Measurements from ENCODE around the gene SHTN1. TPM values are rescaled to one million over a fixed set of nuclear protein-coding genes. Genes with fewer than 3 reads are reported as not detected.
A peak's percentile ranks its signal among the peaks of the same experiment; 100 is the strongest.

SHTN1 gene, protein sequence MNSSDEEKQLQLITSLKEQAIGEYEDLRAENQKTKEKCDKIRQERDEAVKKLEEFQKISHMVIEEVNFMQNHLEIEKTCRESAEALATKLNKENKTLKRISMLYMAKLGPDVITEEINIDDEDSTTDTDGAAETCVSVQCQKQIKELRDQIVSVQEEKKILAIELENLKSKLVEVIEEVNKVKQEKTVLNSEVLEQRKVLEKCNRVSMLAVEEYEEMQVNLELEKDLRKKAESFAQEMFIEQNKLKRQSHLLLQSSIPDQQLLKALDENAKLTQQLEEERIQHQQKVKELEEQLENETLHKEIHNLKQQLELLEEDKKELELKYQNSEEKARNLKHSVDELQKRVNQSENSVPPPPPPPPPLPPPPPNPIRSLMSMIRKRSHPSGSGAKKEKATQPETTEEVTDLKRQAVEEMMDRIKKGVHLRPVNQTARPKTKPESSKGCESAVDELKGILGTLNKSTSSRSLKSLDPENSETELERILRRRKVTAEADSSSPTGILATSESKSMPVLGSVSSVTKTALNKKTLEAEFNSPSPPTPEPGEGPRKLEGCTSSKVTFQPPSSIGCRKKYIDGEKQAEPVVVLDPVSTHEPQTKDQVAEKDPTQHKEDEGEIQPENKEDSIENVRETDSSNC
- total RNA-seq (2014; rRNA removed; shearing (Covaris generic); ENCODE audit: low replicate concordance), result 0.82 and 0.99 TPM in 2 replicates

DNA sequence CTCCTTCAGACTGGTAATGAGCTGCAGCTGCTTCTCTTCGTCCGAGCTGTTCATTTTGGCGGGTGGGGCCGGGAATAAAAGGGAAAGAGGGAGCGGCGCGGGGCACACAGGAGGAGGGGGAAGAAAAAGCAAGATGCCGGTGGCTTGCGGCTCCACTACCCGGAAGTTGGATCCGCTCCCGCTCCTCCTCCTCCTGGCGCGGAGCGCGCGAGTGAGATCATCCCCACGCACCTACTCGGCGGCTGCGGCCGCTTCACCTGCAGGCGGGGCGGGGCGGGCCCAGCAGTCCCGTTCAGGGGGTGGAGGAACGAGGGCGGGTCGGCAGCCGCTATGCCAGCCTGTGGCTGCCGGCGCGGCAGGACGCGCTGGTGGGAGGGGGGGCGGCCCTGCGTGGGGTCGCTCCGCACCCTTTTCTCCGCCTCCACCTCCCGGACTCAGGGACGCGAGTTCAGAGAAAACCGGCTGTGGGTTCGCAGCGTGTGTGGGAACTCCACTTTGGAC lies at the start of gene SHTN1:
SHTN1 (minus strand) TSS at position 162 of the 501 bp plus-strand sequence; CDS start at position 54, 108 bp downstream.
- Histone ChIP-seq H3K27me3 (no peaks in the 10 kb centered on the region), H3K4me3 (peak within 1 kb of the TSS; percentile 74), H3K36me3 (0 out of 2 replicates have a peak, but pooled peaks cover 3% of the 10 kb centered on the region), H3K9me3 (no peaks in the 10 kb centered on the region; the same call in 1 of the 2 replicates)
- DNase-seq, result peak; percentile 76

DNA sequence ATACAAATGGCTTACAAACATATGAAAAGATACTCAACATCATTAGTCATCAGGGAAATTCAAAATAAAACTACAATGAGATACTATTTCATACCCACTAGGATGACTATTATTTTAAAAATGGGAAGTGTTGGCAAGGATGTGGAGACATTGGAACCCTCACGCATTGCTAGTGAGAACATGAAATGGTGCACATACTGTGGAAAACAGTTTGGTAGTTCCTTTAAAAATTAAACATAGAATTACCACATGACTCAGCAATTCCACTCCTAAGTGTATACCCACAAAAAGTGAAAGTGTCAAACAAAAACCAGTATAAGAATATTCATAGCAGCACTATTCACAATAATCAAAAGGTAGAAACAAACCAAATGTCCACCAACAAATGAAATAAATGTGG lies 48.5 kb upstream of the SHTN1 start:
- Histone ChIP-seq H3K36me3 (no peaks in the 10 kb centered on the region), H3K9me3 (peaks cover 9% of the 10 kb centered on the region), H3K27me3 (no peaks in the 10 kb centered on the region), H3K4me3 (no peak overlapping the region)
- DNase-seq, result peak; percentile 39

DNA sequence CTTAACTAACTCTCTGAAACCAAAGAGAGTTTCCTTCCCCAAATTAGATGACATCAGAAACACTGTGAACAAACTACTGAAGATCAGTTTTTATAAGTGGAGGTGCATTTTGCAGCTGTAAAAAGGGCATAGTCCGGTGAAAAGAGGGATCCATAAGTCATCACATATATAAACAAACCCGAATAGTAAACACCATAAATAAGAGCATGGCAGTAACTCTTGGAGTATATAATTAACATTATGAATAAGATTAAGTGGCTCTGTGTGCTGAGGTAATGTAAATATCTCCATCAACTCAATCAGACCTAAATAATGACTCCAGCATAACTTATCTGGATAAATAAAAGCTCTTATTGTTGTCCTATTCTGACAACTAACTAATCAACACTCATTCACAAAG lies 43.0 kb upstream of the SHTN1 start:
- Histone ChIP-seq H3K36me3 (no peaks in the 10 kb centered on the region), H3K9me3 (peaks cover 12% of the 10 kb centered on the region), H3K27me3 (no peaks in the 10 kb centered on the region), H3K4me3 (no peak overlapping the region)
- DNase-seq, result no peak

DNA sequence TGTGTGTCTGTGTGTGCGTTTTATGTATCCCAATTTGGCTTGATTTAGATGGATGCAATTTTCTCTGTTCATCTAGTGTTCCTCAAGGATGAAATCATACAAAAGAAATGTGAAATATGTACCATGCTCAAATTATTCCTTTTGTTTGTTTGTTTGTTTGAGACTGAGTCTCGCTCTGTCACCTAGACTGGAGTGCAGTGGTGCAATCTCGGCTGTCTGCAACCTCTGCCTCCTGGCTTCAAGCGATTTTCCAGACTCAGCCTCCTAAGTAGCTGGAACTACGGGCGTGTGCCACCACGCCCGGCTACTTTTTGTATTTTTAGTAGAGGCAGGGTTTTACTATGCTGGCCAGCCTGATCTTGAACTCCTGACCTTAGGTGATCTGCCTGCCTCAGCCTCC lies 11.3 kb upstream of the SHTN1 start:
- H3K36me3 ChIP-seq, result no peaks in the 10 kb centered on the region
- no peaks in the 10 kb centered on the region for H3K9me3 ChIP-seq
- DNase-seq, result no peak
- H3K27me3 ChIP-seq, result 0 out of 2 replicates have a peak, but pooled peaks cover 2% of the 10 kb centered on the region
- no peak overlapping the region for H3K4me3 ChIP-seq

DNA sequence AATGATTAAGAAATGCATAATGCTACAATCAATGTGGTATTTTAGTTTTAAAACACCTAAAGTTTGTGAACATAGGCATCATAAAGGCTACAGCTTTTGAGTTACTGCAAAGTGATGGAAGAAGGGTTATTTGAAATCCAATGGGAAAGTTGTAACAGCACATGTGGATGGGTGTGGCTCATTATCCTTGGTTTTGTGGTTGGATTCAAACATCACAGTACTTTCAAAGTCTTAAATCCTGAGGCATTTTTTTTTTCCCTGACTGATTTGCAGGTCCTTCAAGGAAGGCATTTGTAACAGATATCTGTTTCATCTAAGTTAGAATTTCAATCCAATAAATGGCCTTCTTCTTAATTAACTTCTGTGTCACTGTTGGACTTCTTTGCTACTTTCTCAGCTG lies 9.8 kb upstream of the SHTN1 start:
- DNase-seq, result no peak
- Histone ChIP-seq H3K36me3 (no peaks in the 10 kb centered on the region), H3K27me3 (0 out of 2 replicates have a peak, but pooled peaks cover 2% of the 10 kb centered on the region), H3K4me3 (no peak overlapping the region), H3K9me3 (0 out of 2 replicates have a peak, but pooled peaks cover 2% of the 10 kb centered on the region)

DNA sequence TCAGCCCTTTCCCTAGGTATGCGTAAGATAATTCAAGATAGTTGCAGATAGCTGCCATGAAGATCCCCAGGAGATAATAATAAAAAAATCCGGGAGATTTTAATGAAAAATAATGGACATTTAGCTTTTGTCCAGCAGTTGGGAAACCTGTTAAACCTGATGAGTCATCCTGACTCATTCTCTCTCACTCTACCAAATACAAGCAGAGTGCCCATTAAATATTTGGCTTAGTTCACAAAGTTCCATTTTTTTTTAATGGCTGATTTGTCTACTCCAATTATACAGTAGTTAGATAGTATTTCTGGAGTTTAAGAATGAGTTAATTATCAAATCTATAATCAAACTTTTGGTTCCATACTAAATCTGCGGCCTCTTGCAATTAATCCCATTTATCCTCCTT lies 2.1 kb upstream of the SHTN1 start:
- H3K36me3 ChIP-seq, result 0 out of 2 replicates have a peak, but pooled peaks cover 3% of the 10 kb centered on the region
- H3K27me3 ChIP-seq, result no peaks in the 10 kb centered on the region
- no peak for DNase-seq
- no peak overlapping the region for H3K4me3 ChIP-seq
- H3K9me3 ChIP-seq, result peaks cover 2% of the 10 kb centered on the region; the same call in 1 of the 2 replicates

DNA sequence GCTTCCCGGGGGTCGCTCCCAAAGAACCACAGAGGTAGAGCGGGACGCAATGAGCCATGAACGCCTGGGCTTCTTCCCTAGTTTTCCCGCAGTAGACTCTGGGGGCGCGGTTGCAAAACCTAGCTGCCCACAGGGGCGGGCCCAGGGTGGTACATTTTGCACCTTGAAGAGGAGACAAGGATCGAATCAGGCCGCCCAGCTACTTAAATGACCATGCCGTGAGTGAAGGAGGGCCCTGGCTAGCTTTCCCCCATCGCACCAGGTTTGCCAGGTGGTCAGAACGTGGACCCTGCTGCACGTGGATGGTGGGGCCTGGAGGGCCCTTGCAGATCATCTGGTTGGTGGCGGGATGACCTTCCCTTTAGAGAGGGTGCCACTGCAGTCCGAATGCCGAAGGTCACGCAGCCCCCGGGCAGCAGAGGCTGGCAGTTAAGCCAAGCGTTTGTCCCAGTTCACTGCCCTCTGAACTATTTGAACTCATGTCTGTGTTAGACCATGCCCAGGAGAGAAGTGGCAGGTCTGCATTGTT lies 604 bp upstream of the SHTN1 start:
- H3K4me3 ChIP-seq, result peak overlapping the region; percentile 74
- H3K27me3 ChIP-seq, result no peaks in the 10 kb centered on the region
- H3K9me3 ChIP-seq, result peaks cover 2% of the 10 kb centered on the region; the same call in 1 of the 2 replicates
- DNase-seq, result no peak
- H3K36me3 ChIP-seq, result 0 out of 2 replicates have a peak, but pooled peaks cover 3% of the 10 kb centered on the region

DNA sequence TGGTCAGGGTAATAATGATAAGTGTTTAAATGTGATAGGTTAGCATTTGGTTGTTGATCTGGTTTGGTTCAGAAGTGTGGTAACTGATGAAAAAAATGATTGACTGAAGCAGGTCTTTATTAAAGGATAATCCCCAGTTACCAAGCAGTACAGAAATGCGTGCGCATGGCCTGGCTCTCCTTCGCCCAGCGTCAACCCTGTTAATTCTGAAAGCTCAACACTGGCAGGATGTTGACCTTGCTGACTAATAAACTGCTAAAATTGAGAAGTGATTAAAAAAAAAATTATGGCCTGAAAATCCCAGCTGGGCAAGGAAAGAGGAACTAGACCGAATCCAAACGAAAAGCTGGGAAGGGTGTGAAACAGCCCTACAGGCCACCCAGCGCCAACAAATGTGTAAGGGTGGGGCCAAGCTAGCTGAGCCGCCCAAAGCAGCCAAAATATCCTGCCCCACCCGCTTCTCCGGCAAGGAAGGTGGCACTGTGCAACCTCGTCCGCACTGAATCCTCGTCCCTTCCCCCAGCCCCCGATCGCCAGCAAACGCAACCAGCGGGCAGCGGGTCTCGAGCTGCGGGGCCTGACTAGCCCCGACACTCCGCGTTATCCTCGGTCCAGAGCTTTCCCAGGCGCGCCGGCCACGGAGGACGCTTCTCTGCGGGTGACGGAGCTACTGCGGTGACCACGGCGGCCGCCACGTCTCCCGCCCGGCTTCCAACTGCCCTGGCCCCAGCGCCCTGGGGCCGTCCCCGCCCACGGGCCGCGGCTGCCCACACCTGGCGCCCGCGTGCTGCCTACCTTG lies 561 bp downstream of the SHTN1 start:
- peak overlapping the region; percentile 74 for H3K4me3 ChIP-seq
- H3K27me3 ChIP-seq, result no peaks in the 10 kb centered on the region
- peak; percentile 83 for DNase-seq
- 0 out of 2 replicates have a peak, but pooled peaks cover 3% of the 10 kb centered on the region for H3K36me3 ChIP-seq
- H3K9me3 ChIP-seq, result no peaks in the 10 kb centered on the region; the same call in 1 of the 2 replicates

DNA sequence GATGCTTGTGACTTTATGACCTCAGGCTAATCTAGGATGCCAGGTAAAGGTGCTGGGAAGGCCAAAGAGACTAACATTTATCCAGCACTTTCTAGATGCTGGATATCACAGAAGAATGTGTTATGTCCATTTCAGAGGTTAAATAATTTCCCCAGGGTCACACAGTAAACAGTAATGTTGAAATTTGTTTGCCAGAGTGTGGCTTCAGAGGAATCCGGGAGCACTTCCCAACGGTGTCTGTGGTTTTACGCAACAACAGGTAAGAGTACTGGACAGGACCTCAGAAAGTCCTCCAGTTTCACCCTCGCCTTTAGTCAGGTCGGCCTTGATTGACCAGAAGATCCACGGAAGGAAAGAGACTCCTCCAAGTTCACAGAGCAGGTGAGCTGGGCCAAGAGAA lies 1.7 kb downstream of the SHTN1 start:
- Histone ChIP-seq H3K9me3 (no peaks in the 10 kb centered on the region; the same call in 1 of the 2 replicates), H3K27me3 (no peaks in the 10 kb centered on the region), H3K36me3 (0 out of 2 replicates have a peak, but pooled peaks cover 3% of the 10 kb centered on the region), H3K4me3 (no peak overlapping the region)
- DNase-seq, result no peak

DNA sequence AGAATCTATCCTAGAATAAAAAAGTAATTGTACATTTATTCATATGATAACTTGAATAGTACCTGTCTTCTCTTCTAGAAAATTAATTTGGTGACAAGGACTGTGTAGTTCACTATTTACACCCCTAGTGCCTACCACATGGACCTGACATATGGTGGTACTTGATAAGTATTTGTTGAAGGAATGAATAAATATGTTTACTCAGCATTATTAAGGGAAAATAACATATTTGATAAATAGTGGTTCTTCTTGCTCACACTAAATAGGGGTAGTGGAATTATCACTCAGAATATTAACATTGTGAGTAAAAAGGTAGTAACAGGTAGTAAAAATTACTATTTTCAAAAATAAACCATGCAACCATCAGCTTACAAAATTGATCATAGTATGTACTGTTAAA lies 2.8 kb downstream of the SHTN1 start:
- Histone ChIP-seq H3K27me3 (no peaks in the 10 kb centered on the region), H3K9me3 (no peaks in the 10 kb centered on the region)
- no peak for DNase-seq

DNA sequence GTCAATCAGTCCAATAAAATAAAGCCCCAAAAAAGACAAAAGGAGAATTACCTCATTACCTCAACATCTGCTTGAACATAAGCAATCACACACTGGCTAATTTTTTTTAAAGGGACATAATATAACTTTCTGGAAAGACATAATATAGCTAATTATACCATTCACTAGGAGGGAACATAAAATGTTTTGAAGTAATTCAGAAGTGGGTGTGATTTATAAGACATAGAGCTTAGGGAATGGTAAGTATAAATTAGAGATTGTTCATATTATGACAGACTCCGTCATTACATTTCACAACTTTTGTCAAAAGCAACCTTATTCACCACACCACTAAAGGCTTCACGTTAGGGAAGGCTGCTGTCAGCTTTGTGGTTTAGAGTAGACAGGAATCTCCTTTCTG lies 3.8 kb downstream of the SHTN1 start:
- Histone ChIP-seq H3K9me3 (no peaks in the 10 kb centered on the region), H3K36me3 (0 out of 2 replicates have a peak, but pooled peaks cover 3% of the 10 kb centered on the region)

More for the DNA sequence above, 2.8 kb downstream of the SHTN1 start:
- H3K36me3 ChIP-seq, result 0 out of 2 replicates have a peak, but pooled peaks cover 3% of the 10 kb centered on the region
- H3K4me3 ChIP-seq, result no peak overlapping the region

DNA sequence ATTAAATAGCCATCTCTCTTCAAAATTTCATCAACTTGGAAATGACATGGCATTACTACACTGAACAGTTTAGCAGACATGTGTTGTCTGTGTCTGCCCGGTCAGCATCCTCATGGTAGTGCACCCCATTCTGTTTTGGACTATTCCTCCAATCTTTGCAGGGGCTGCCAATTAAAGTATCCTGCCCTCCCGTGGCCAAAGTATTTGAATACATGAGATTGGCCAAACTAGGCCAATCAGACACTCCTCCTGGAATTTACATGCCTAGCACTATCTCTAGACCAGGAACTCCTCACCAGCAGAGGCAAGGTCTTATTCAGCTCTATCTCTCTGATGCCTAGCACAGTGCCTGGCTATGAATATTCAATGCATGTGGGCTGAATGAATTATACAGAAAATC lies 4.4 kb downstream of the SHTN1 start:
- Histone ChIP-seq H3K4me3 (no peak overlapping the region), H3K36me3 (0 out of 2 replicates have a peak, but pooled peaks cover 3% of the 10 kb centered on the region), H3K27me3 (no peaks in the 10 kb centered on the region), H3K9me3 (no peaks in the 10 kb centered on the region)
- no peak for DNase-seq

More for the DNA sequence above, 3.8 kb downstream of the SHTN1 start:
- Histone ChIP-seq H3K27me3 (no peaks in the 10 kb centered on the region), H3K4me3 (no peak overlapping the region)
- DNase-seq, result no peak

DNA sequence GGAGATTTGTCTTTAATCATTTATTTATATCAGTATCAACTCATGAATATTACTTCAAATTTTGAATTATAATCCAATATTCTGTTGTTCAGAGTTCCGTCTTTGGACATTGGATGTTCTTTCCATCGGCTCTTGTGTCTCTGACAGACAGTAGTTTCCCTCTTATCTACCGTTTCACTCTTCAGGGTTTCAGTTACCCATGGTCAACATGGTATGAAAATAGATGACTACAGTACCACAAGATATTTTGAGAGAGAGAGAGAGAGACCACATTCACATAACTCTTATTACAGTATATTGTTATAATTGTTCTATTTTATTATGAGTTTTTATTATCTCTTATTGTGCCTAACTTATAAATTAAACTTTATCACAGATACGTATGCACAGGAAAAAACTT lies 6.8 kb downstream of the SHTN1 start:
- H3K4me3 ChIP-seq, result no peak overlapping the region
- DNase-seq, result no peak
- no peaks in the 10 kb centered on the region for H3K9me3 ChIP-seq
- H3K27me3 ChIP-seq, result no peaks in the 10 kb centered on the region
- H3K36me3 ChIP-seq, result 0 out of 2 replicates have a peak, but pooled peaks cover under 1% of the 10 kb centered on the region

DNA sequence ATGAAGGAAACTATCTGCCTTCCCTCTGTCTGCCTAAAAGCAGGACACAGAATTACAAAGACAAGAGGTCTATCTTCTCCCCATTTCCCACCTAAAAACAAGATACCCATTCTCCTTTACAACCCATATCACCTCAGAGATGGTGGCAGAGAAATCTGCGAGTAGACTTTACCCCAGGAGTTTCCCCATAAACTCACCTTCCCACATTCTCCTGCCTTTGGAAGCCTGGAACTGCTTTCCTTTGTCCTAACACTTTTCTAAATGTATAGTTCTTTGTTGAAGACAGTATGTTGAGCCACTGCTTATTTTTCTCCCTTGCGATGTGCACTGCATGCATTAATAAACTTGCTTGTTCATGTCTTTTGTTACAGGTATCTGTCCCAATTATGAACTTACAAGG lies 8.0 kb downstream of the SHTN1 start:
- DNase-seq, result no peak
- Histone ChIP-seq H3K9me3 (no peaks in the 10 kb centered on the region), H3K27me3 (no peaks in the 10 kb centered on the region), H3K36me3 (no peaks in the 10 kb centered on the region), H3K4me3 (no peak overlapping the region)

DNA sequence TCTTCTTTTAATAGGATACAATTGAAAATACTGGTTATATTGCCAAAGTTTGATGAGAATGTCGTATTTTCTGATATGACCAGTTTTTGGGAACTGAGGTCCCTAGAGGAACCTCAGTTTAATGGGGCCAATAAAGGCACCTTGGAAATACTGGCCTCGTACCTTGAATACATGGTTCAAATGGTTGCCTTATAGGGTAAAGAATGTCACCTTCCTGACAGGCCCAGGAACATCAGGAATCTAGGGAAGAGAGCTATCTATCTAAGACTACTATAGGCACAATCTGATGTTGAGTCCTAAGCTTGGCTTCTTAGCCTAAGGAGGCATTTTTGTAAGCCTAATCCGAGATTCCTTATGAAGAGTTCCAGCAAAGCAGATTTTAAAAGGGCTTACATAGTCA lies 9.3 kb downstream of the SHTN1 start:
- H3K27me3 ChIP-seq, result no peaks in the 10 kb centered on the region
- H3K4me3 ChIP-seq, result no peak overlapping the region
- no peaks in the 10 kb centered on the region for H3K9me3 ChIP-seq
- H3K36me3 ChIP-seq, result no peaks in the 10 kb centered on the region
- DNase-seq, result no peak
